ENCODE data around the gene SLC9A5.
A peak's percentile ranks its signal among the peaks of the same experiment; 100 is the strongest.

SLC9A5 gene

DNA sequence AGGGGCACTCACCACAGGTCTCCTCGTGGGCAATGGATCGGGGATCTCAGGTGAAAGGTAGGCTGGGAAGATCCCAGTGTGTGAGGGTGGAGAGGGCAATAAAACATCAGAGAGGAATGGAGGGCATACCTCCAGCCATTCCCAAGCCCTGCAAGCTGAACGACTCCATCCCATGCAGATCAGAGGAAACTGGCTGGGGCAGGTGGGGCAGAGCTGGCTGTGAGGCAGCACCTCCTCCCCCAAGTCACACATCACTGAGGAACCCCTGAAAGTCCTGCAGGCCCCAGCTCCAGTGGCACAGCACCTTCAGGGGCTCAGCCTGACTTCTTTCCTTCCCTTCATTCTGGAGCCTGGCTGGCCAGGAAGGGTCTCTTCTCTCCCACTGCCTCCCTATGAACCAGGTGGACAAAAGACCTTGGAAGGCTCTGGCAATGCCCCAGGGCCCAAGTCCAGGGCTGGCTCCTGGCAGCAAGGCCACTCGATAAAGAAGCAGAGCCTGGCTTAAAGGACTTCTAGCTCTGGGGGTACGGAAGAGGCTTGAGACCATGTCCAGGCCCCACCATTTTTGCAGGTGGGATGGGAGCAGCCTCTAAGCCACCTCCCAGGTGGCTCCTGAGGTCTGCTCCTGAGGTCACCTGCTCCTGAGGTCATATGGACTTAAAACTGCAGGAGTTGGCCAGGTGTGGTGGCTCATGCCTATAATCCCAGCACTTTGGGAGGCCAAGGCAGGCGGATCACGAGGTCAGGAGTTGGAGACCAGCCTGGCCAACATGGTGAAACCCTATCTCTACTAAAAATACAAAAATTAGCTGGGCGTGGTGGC is 35.4 kb upstream of the SLC9A5 start:
- no peak for DNase-seq

DNA sequence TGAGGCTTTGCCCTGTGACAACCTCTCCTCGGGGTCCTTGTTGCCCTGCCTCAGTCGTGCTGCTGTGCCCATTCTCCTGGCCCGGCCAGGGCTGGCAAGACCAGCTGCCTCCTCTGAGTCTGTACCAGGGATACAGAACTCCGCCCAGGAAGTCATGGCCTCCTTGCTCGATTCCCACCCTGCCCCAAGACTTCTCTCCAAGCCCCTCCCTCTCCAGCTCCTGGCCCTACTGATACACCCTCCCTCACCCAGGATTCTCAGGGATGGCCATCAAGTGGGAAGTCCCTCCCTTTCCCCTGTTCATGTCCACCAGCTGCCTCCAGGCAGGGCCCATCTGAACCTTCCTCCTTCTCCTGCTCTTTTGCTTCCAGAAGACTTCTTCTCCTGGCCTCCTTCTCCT is 33.1 kb upstream of the SLC9A5 start:
- no peak for DNase-seq

DNA sequence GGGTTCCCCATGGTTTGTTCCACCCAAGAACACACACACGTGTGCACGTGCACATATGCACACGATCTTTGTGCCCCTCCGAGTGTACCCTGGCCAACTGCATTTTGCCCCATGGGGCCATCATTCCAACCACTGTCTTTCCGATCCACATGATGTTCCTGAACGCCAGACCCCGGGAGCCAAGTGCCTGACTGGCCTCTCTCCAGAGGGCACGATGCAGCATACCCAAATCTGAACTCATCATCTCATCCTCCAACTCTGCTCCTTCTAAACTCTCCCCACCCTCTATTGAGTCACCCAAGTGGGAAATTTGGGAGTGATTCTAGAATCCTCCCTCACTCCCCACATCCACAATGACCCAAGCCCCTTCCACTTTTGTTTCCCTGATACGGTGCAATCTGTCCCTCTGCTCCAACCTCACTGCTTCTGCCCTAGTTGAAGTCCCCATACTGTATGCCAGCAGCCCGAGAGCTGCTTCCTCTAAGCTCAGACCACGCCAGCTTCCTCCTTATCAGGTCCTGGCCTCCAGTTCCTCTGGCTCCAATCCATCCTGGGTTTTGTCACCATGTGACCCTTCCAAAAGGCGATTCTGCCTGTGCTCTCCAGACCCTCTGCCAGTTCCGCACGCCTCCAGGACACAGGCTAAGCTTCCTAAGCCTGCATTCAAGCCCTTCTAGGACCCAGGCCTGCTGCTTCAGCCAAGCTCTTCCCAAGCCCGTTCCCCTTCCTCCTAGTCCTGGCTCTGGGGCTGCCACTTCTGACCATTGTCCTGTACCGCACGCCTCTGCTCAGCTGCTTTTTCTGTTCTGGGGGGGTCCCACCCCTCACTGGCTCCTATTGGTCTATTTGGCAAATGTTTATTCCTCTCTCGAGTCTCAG is 31.9 kb upstream of the SLC9A5 start:
- no peak for DNase-seq

DNA sequence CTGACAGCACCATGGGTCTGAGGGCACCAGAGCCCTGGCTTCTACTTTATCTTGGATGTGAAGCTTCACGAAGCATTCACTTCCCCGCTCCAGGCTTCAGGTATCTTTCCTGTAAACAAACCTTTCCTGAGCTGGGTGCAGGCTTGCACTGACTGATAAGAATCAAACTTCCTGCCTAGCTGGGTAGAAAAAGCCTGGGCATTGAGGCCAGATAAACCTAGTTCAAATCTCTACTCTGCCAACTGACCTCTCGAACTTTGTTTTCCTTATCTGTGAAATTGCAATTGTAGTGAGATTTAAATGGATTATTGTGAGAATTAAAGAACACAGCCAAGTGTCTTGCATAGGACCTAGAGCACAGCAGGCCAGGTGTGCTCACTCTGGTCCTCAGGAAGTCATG is 24.8 kb upstream of the SLC9A5 start:
- DNase-seq: no peak

DNA sequence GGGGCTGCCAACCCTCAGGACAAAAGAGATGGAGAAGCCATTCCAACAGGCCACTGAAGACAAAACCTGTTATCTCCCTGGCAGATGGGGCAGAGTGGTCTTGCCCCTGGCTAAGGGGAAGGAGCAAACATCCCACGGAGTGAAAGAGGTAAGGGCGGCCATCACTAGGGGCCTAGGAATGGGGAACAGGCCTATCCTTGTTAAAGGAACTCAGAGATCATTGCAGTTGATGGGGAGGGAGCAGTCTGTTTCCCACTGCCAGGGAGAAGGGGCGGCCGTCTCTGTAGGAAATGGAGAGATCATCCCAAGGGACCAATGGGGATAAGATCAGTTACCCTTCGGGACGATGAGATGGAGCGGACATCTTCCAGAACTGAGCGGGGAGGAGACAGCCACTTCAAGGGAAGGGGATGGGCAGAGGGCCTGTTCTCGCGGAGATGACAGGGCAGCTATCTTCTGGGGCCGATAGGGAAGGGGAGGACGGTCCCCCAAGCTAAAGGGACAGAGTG is 22.4 kb upstream of the SLC9A5 start:
- no peak for DNase-seq

DNA sequence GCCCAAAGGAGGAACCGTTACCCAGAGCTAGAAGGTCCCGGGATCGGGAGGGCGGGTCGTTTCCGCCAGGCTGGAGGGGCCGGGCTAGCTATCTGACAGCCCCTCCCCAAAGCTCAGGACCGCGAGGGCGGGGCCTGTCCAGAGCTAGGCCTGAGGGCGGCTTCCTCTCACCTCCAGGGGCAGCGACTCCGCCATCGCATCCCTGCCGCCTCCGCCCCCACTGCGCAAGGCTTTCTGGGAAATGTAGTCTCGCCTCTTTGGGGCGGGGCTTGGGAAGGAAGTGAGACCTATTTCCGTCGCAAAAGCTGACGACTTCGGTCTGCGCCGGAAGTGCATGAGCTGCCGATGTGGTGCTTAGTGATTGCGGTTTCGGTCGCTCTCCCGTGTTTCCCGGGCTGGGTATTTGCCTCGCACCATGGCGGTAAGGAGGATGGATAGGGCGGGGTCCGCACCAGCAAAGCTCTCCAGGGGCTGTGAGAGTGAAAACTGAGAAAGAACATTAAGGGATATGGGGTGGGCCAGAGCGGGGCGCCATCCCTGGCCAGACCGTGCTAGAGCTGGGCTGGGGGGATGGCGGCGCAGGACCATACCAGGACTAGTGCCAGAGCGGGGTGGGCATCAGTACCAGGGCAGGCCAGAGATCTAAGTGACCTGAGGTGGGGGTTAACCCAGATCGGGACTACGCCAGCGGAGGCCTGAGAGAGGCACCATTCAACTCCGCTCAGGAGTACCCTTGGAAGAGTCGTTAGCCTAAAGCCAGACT is 21.8 kb upstream of the SLC9A5 start, which contains the start of gene TMEM208:
Gene TMEM208 (plus strand): TSS at position 327 of the 763 bp plus-strand sequence. CDS start 89 bp downstream, at position 416.
- DNase-seq: peak; percentile 98

DNA sequence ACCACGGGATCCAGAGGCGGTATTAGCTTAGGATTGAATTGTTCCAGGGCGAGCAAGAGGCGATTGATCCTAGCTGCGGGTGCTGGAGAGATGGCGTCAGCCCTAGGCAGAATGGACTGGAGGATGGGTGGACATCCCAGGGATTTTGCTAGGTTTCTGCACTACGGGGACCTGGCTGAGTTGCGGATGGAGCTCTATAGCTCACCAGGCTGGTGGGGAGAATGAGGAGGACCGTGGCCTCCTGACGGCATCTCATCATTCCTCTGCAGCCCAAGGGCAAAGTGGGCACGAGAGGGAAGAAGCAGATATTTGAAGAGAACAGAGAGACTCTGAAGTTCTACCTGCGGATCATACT is 21.2 kb upstream of the SLC9A5 start:
- DNase-seq: no peak

DNA sequence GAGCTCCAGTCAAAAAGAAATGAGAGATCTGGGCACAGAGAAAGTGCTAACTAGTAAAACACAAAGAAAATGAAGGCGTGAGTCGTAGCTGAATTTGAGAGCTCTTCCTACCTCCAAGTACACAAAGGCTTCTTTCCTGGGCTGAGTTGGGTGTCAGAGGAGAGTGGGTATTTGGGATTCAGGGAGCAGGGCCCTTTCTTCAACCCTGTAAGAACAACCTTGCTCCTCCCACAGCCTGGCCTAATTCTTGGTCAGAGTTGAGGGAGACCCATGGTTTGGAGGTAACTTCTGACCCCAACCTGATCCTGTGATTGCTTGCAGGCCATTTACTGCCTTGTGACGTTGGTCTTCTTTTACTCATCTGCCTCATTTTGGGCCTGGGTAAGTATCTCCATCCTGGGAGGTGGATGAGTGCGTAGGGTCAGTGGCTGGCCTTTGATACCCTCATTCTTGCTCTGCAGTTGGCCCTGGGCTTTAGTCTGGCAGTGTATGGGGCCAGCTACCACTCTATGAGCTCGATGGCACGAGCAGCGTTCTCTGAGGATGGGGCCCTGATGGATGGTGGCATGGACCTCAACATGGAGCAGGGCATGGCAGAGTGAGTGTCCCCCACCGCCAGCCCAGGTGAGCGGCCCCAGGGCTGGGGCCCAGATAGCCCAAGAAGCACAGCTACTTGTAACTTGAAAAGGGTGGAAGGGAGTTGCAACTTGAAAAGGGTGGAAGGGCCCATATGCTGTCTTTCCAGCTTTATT is 20.6 kb upstream of the SLC9A5 start:
- DNase-seq: no peak

DNA sequence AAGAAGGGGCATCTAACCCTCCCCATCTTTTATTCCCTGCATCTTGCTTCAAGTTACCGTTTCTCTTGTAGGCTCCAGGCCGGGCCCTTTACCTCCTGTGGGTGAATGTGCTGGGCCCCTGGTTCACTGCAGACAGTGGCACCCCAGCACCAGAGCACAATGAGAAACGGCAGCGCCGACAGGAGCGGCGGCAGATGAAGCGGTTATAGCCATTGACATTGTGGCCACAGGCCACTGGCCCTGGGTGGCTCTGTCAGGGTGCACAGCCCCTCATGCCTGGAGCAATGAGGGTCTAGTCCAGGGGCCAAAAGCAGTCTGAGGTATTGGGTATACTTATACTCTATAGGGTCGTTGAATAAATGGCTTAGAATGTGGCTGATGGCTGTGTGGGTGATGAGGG is 19.9 kb upstream of the SLC9A5 start:
- no peak for DNase-seq

DNA sequence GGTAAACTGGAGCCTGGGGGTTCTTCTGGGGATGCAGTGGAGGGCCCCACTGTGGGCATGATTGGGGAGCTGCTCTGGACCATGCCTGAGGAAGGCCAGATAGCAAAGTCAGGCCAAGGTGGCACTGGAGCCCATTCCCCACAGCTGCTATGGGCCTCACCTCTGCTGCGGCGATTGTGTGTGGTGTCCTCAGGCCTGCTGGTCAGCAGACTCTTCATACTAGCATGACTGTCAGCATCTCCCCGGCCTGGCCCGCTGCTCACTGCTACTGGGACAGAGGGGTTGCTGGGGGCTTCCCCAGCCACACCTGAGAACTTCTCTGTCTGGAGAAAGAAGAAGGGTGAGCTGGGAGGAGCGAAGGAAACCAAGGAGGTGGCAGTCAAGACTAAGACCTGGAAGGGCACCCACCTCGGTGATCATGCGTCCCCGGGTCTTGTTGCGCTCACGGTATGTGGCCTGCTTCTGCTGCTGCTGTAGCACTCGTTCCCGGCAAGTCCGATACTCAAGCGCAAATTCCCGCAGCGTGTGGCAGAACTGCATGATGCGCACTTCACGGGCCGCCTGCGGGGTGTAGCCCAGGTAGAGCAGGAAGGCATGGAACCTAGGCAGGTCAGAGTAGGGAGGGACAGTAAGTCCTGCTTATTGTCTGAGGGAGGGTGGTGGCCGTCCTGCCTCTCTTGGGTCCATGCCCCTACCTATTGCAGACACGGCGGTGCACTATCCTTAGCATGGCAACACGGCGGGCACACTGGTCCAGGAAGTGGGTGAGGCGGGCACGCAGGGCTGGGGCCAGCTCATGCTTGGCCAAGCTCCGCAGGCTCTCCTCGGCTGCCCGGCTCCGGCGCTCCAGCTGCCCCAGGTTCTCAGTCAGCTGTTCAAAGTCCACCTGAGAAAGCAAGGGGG is 18.6 kb upstream of the SLC9A5 start:
- DNase-seq: no peak

DNA sequence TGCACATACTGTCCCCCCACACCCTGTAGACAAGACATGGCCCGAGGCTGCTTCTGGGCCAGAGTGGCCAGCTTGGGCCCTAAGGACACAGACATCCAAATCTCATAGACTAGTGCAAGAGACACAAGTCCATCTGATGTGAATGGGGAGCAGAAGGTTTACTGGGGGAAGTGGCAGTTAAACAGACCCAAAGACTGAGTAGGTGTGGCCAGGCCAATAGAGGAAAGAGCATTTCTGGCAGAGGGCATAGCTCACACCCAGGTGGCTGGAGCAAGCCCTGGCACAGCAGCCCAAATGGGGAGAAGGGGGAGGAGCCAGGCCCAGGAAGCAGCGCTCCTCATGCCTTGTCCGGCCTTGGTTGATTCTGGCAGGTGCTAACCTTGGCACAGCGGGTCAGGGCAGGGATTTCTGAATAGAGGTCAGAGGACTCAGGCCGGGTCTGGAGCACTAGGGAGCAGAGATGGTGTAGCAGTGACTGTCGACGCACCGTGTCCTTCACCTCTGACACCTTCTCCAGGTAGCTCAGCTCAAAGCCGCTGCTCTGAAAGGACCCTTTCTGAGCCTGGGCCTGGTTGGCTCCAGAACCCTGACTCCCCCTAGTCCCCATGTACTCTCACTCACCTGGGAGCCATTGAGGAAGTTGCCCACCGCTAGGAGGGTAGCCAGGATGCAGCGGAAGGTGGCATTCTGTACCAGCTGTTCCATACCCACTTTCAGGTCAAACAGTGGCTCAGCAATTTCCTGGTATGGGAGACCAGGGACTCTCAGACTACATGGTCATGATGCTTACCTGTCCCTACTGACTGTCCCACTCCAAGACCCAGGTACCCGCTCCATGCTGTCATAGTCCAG is 17.7 kb upstream of the SLC9A5 start:
- DNase-seq: no peak

DNA sequence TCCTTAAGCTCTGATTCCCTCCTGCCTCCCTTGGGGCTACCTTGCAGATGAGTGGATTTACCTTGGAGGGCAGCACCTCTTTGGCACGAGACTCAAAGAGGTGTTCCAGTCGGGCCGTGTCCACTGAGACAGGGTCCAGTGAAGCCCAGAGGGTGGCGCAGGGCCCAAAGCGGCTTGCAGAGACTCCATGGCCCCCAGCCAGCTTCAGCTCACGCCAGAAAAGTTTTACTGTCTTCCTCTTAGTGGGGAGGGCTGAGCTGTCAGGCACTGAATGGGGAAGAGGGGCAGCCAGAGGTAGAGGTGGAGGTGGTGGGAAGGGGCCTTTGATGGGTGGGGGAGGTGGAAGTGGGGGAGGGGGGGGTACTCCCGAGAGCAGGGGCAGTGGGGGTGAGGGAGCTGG is 15.2 kb upstream of the SLC9A5 start:
- DNase-seq: no peak

DNA sequence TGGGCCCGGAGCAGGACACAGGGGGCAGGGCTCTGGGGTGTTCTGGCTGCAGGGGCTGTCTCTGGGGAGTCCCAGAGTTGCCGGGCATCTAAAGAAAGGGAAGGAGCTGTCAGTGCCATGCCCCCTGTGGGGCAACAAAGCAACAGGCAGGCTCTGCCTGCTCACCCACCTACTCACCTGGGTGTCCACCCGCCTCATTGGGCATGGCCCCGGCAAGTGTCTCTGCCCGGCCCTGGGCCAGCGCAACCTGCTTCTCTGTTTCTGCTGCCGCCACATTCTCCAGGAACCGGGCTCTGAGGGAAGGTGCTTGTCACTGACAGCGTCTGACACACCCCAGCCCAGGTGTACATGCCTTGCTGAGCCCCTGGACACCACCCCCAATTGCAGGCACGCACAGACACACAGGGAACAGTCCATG is 14.6 kb upstream of the SLC9A5 start:
- no peak for DNase-seq

DNA sequence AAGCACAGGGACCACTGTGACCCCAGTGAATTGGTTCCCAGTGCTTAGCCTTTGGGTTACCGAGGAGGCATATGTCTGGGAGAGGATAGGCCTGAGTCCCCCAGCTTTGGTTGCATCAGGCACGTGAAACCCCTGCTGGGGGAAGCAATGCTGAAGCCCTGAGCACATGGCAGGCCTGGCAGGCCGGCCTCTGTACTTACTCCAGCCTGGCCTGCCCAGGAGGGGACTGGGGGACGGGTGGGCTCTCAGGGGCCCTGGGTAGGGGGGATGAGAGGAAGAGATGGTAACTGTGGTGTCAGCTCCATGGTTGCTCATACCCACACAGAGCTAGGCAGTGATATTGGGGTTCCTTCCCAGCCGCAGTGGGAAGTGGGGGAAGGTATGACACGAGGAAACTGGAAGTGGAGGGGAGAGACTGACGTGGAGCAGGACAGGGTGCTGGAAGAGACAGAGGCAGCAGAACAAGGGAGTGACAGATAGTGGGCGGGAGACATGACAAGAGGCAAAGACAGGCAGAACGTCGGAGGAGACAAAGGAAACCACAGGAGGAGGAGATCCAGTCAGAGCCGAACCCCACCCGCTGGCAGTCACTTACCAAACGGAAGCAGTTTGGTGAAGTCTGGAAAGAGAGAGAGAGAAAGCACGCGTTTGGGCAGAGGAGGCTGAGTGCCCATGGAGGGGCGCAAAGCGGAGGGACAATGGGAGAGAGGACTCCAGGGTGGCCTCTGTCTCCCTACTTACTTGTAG is 12.8 kb upstream of the SLC9A5 start:
- DNase-seq: peak; percentile 30 to 78

DNA sequence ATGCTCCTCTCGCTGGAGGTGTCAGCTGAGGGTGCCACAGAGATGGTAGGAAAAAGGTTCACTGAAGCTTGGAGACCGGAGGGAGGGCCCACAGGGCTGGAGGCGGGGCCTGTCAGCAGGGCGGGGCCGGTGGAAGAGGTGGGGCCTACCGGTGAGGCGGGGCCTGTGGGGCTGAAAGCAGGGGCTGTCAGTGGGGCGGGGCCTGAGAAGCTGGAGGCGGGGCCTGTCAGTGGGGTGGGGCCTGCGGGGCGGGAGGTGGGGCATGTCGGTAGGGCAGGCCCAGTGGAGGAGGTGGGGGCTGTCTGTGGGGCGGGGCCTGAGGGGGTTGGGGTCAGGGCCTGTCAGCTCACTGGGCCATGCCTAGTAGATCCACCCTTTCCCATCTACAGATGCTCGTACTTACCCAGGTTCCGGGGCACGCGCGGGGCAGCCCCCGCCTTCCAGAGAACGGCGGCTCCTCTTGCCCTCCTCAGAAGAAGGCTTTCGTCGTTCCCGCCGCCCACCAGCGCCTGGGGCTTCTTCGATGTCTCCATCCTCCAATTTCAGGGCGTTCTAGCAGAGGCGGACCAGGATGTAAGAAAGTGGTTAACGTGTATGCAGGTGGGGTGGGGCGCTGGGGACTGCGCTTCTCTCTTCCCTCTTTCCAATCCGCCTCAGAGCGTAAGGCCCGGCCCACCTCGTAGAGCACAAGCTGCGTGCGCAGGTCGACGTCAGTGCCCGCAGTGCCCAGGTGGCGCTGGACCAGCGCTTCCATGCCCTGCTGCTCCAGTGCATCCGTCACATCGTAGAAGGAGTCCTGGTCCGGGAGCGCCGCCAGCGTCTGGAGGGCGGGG is 12.0 kb upstream of the SLC9A5 start:
- peak; percentile 70 to 87 for DNase-seq

DNA sequence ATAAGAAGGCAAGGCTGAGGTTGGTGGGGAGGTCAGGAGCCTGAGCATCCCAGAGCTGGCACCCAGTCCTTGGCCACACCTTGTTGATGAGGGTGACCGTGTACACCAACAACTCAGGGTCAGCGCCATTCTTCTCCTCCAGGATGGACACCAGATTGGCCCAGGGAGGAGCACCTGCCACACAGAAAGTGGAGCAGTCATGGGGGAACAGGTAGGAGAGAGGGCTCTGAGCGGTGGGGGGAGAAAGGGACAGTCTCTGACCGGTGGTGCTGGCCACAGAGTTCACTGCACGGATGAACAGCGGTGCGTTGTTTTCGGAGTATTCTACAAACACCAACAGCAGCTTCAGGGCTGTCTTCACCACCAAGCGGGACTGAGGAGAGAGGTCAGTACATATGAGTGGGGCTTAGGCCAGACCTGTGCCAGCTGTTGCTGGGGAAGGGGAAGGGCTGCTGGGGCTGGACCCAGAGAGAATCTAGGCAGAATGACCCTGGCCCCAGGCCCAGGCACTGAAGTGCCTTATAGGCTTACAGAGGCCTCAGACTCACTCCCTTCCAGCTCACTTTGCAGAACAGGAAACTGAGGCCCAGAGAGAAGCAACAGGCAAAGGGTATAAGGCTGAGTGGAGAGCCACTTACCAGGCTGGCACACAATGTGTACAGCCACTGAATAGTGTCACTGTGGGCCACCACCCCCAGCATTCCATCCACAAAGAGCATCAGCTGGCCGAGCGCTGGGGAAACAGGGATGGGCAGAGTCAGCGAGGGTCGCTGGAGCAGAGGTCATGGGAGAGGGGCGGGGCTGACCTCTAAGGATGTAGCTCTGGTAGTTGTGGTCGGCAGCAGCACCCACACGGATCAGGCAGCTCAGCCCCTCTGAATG is 11.1 kb upstream of the SLC9A5 start:
- DNase-seq: no peak

DNA sequence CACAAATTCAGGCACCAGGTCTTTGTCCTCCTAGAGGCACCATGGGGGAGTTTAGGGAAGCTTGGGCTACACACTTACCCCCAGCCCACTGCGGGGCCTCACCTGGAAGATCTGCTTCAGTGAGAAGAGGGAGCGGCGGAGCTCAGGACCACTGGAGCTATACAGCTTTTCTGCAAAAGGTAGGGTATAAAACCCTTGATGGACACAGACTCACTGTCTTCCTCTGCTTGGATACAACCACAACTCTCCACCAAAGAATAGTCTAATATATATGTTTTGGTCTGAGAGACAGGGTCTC is 10.6 kb upstream of the SLC9A5 start:
- no peak for DNase-seq

Measured in CD4-positive, alpha-beta T cell treated with Interleukin-4 for 1 hour (primary cell).